ENCODE results near the gene HSH2D.
A peak's percentile ranks its signal among the peaks of the same experiment; 100 is the strongest.

The HSH2D gene

GRCh38 chr19:16125737-16126495 lies 17.6 kb upstream of the HSH2D start:
- Histone ChIP-seq H3K27ac (ENCODE audit: low read depth, low read length) (no peak overlapping the region), H3K9ac (ENCODE audit: low read length) (no peak overlapping the region), H3K4me1 (ENCODE audit: control insufficient read depth, insufficient read depth, low read length) (no peaks in the 10 kb centered on the region), H3K27me3 (ENCODE audit: control insufficient read depth, insufficient read depth, low read length) (no peaks in the 10 kb centered on the region), H3K36me3 (ENCODE audit: control insufficient read depth, insufficient read depth, low read length) (peaks cover 78% of the 10 kb centered on the region), H3K4me3 (ENCODE audit: low read length) (no peak overlapping the region)

DNA sequence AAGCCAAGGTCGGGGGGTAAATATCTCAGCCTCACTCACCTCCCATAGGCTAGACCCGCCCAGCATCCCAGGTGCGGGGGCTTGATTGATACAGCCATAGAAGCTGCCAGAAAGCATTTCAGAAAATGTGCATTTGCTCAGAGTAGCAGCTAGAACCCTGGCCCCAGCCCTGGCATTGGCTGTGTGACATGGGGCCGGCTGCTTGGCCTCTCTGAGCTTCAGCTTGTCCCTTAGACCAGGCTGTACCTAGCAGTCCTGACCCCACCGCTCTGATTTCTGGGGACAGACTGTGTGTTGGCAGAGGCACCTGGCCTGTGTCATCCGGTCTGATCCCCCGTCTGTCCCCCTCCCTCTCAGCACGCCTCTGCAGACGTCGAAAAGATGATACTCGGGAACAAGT lies 16.4 kb upstream of the HSH2D start:
- H3K9ac ChIP-seq (ENCODE audit: low read length), result no peak overlapping the region
- H3K27me3 ChIP-seq (ENCODE audit: control insufficient read depth, insufficient read depth, low read length), result no peaks in the 10 kb centered on the region
- no peaks in the 10 kb centered on the region for H3K4me1 ChIP-seq (ENCODE audit: control insufficient read depth, insufficient read depth, low read length)
- H3K27ac ChIP-seq (ENCODE audit: low read depth, low read length), result no peak overlapping the region
- H3K4me3 ChIP-seq (ENCODE audit: low read length), result no peak overlapping the region
- H3K36me3 ChIP-seq (ENCODE audit: control insufficient read depth, insufficient read depth, low read length), result peaks cover 74% of the 10 kb centered on the region

- Histone ChIP-seq H3K27ac (ENCODE audit: low read depth, low read length) (no peak overlapping the region), H3K4me1 (ENCODE audit: control insufficient read depth, insufficient read depth, low read length) (no peaks in the 10 kb centered on the region), H3K9ac (ENCODE audit: low read length) (no peak overlapping the region), H3K36me3 (ENCODE audit: control insufficient read depth, insufficient read depth, low read length) (peaks cover 74% of the 10 kb centered on the region), H3K27me3 (ENCODE audit: control insufficient read depth, insufficient read depth, low read length) (no peaks in the 10 kb centered on the region), H3K4me3 (ENCODE audit: low read length) (no peak overlapping the region)
These were observed 15.6 kb upstream of the HSH2D start for GRCh38 chr19:16127776-16128371.

DNA sequence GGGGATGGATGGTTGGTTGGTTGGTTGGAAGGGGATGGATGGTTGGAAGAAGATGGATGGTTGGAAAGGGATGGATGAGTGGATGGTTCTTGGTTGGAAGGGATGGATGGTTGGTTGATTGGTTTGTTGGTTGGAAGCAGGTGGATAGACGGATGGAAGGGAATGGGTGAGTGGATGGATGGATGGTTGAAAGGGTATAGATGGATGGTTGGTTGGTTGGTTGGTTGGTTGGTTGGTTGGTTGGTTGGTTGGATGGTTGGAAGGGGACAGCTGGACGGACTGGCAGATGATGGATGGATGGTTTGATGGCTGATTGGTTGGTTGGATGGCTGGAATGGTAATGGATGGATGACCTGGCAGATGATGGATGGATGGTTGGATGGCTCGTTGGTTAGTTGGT lies 11.8 kb upstream of the HSH2D start:
- H3K36me3 ChIP-seq (ENCODE audit: control insufficient read depth, insufficient read depth, low read length), result peaks cover 58% of the 10 kb centered on the region
- no peaks in the 10 kb centered on the region for H3K4me1 ChIP-seq (ENCODE audit: control insufficient read depth, insufficient read depth, low read length)
- no peak overlapping the region for H3K9ac ChIP-seq (ENCODE audit: low read length)
- no peaks in the 10 kb centered on the region for H3K27me3 ChIP-seq (ENCODE audit: control insufficient read depth, insufficient read depth, low read length)
- H3K27ac ChIP-seq (ENCODE audit: low read depth, low read length), result no peak overlapping the region
- H3K4me3 ChIP-seq (ENCODE audit: low read length), result no peak overlapping the region

- no peak overlapping the region for H3K27ac ChIP-seq (ENCODE audit: low read depth, low read length)
- H3K36me3 ChIP-seq (ENCODE audit: control insufficient read depth, insufficient read depth, low read length), result peaks cover 40% of the 10 kb centered on the region
- H3K4me1 ChIP-seq (ENCODE audit: control insufficient read depth, insufficient read depth, low read length), result no peaks in the 10 kb centered on the region
- no peak overlapping the region for H3K9ac ChIP-seq (ENCODE audit: low read length)
- no peak overlapping the region for H3K4me3 ChIP-seq (ENCODE audit: low read length)
- no peaks in the 10 kb centered on the region for H3K27me3 ChIP-seq (ENCODE audit: control insufficient read depth, insufficient read depth, low read length)
These were observed 9.7 kb upstream of the HSH2D start for GRCh38 chr19:16133818-16134217.

GRCh38 chr19:16134510-16134909 lies 9.0 kb upstream of the HSH2D start:
- no peak overlapping the region for H3K9ac ChIP-seq (ENCODE audit: low read length)
- H3K27ac ChIP-seq (ENCODE audit: low read depth, low read length), result no peak overlapping the region
- no peaks in the 10 kb centered on the region for H3K27me3 ChIP-seq (ENCODE audit: control insufficient read depth, insufficient read depth, low read length)
- H3K36me3 ChIP-seq (ENCODE audit: control insufficient read depth, insufficient read depth, low read length), result peaks cover 34% of the 10 kb centered on the region
- H3K4me3 ChIP-seq (ENCODE audit: low read length), result no peak overlapping the region
- no peaks in the 10 kb centered on the region for H3K4me1 ChIP-seq (ENCODE audit: control insufficient read depth, insufficient read depth, low read length)

GRCh38 chr19:16135430-16136127 lies 7.9 kb upstream of the HSH2D start:
- Histone ChIP-seq H3K27ac (ENCODE audit: low read depth, low read length) (no peak overlapping the region), H3K27me3 (ENCODE audit: control insufficient read depth, insufficient read depth, low read length) (no peaks in the 10 kb centered on the region), H3K4me3 (ENCODE audit: low read length) (no peak overlapping the region), H3K36me3 (ENCODE audit: control insufficient read depth, insufficient read depth, low read length) (peaks cover 26% of the 10 kb centered on the region), H3K4me1 (ENCODE audit: control insufficient read depth, insufficient read depth, low read length) (no peaks in the 10 kb centered on the region), H3K9ac (ENCODE audit: low read length) (no peak overlapping the region)

DNA sequence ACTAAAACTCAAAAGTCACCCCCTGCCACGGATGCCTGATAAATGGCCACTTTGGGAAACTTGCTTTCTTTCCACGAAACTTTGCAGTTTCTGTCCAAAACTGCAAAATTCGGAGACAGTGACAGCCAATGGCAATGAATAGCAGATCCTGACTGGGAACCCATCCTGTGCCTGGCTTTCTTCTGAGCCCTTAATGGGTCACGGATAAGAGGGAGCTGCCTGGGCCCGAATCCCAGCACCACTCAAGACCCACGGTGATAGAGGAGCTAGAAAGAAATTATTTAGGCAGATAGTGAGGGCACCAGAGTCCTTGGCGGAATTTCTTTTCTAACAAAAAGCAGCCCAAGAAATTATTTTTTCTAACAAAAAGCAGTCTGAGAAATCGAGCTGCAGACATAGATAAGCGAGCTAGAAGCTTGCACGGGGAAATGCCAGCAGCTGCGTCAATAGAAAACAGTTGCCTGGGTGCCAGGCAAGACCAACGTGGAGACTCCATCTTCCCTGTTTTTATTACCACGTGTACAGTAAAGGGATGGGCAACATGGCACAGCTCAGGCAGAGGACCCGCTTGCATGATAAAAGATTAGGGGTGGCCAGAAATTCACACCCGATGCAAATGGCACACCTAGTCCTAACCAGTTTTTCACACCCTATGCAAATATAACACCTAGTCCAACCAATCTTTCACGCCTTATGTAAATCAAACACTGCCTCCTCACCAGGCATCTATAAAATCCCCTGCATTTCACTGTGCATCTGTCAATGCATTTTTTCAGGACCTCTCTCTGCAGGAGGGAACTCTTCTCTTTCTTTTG lies 7.1 kb upstream of the HSH2D start:
- H3K9ac ChIP-seq (ENCODE audit: low read length), result no peak overlapping the region
- H3K27ac ChIP-seq (ENCODE audit: low read depth, low read length), result no peak overlapping the region
- H3K4me1 ChIP-seq (ENCODE audit: control insufficient read depth, insufficient read depth, low read length), result no peaks in the 10 kb centered on the region

DNA sequence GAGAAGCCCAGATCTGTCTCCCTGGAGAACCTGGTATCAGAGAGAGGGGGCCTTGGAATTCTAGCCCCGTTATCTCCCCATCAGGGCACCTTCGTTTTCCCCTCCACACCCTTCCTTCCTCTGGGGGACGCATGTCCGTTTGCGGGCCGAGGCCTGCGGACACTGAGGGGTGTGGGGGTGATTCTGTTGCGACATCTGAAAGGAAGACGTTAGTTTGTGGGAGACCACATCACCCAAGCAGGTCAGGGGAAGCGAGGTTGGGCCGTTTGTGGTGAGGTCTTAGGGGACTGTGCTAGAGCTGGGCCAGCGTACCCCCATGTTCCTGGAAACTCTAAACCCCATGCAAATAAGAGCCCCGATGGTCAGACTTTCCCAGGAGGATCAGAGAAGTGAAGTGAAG lies 3.7 kb upstream of the HSH2D start:
- Histone ChIP-seq H3K9ac (ENCODE audit: low read length) (no peak overlapping the region), H3K36me3 (ENCODE audit: control insufficient read depth, insufficient read depth, low read length) (no peaks in the 10 kb centered on the region), H3K4me1 (ENCODE audit: control insufficient read depth, insufficient read depth, low read length) (no peaks in the 10 kb centered on the region), H3K27ac (ENCODE audit: low read depth, low read length) (no peak overlapping the region), H3K4me3 (ENCODE audit: low read length) (no peak overlapping the region), H3K27me3 (ENCODE audit: control insufficient read depth, insufficient read depth, low read length) (no peaks in the 10 kb centered on the region)

More for the DNA sequence above, 7.1 kb upstream of the HSH2D start:
- no peak overlapping the region for H3K4me3 ChIP-seq (ENCODE audit: low read length)
- no peaks in the 10 kb centered on the region for H3K27me3 ChIP-seq (ENCODE audit: control insufficient read depth, insufficient read depth, low read length)
- H3K36me3 ChIP-seq (ENCODE audit: control insufficient read depth, insufficient read depth, low read length), result peaks cover 25% of the 10 kb centered on the region

DNA sequence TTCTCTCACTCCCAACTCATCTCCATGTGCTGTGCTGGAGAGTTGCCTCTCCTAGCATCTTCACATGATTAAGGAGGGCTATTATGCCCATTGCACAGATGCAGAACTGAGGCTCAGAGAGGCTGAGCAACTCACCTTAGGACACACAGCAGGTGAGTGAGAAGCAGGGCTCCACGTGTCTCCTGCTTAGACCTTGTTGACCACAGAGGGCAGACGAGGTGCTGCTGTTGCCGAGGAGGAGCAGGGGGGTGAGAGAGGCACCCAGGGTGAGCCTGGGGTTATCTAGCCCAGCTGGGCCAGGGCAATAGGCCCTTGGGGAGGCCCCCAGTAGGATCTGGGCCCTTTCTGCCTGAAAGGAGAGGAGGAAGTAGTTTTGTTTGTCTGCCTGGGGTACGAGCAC lies 2.4 kb upstream of the HSH2D start:
- Histone ChIP-seq H3K36me3 (ENCODE audit: control insufficient read depth, insufficient read depth, low read length) (no peaks in the 10 kb centered on the region), H3K4me1 (ENCODE audit: control insufficient read depth, insufficient read depth, low read length) (no peaks in the 10 kb centered on the region), H3K9ac (ENCODE audit: low read length) (no peak overlapping the region), H3K4me3 (ENCODE audit: low read length) (no peak overlapping the region), H3K27ac (ENCODE audit: low read depth, low read length) (no peak overlapping the region), H3K27me3 (ENCODE audit: control insufficient read depth, insufficient read depth, low read length) (no peaks in the 10 kb centered on the region)

DNA sequence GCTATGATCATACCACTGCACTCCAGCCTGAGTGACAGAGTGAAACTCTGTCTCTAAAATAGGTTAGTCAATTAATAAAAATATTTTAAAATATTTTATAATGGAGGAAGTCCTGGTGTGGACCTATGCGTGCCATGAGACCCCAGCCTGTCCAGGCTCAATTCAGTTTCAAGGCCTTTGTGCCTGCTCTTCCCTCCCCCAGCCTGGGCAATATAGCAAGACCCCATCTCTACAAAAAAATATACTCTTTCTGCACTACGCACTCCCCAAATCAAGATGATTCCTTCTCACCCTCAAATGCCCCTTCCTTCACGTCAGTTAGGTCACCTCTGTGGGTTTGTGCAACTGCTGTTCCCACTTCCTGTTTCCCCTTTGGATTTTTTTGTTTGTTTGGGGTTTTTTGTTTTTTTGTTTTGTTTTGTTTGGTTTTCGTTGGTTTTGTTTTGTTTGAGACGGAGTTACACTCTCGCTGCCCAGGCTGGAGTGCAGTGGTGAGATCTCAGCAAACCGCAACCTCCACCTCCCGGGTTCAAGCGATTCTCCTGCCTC lies 1.4 kb upstream of the HSH2D start:
- H3K4me3 ChIP-seq (ENCODE audit: low read length), result no peak overlapping the region
- H3K27me3 ChIP-seq (ENCODE audit: control insufficient read depth, insufficient read depth, low read length), result no peaks in the 10 kb centered on the region
- H3K9ac ChIP-seq (ENCODE audit: low read length), result no peak overlapping the region
- H3K27ac ChIP-seq (ENCODE audit: low read depth, low read length), result no peak overlapping the region
- H3K36me3 ChIP-seq (ENCODE audit: control insufficient read depth, insufficient read depth, low read length), result no peaks in the 10 kb centered on the region
- no peaks in the 10 kb centered on the region for H3K4me1 ChIP-seq (ENCODE audit: control insufficient read depth, insufficient read depth, low read length)

- Histone ChIP-seq H3K4me1 (ENCODE audit: control insufficient read depth, insufficient read depth, low read length) (no peaks in the 10 kb centered on the region), H3K27ac (ENCODE audit: low read depth, low read length) (no peak overlapping the region), H3K4me3 (ENCODE audit: low read length) (peak overlapping the region; percentile 60), H3K36me3 (ENCODE audit: control insufficient read depth, insufficient read depth, low read length) (no peaks in the 10 kb centered on the region), H3K9ac (ENCODE audit: low read length) (peak overlapping the region; percentile 3), H3K27me3 (ENCODE audit: control insufficient read depth, insufficient read depth, low read length) (no peaks in the 10 kb centered on the region)
These were observed 714 bp downstream of the HSH2D start for GRCh38 chr19:16144216-16144581.

All from rectal smooth muscle tissue (tissue), 1 donor.